ENCODE measurements around the gene CTSW.

CTSW gene

GRCh38 chr11:65842144-65842543 is 37.5 kb upstream of the CTSW start:
- TF ChIP-seq ZFP3 (CRISPR knock-in tag; IDR thresholded peaks at IDR 0.05) (no peak), ZNF8 (CRISPR knock-in tag; IDR thresholded peaks at IDR 0.05) (no peak), ESRRG (CRISPR knock-in tag; IDR thresholded peaks at IDR 0.05) (no peak), SNAI2 (CRISPR knock-in tag; IDR thresholded peaks at IDR 0.05) (no peak)
- TF ChIP-seq, protein P1, sequence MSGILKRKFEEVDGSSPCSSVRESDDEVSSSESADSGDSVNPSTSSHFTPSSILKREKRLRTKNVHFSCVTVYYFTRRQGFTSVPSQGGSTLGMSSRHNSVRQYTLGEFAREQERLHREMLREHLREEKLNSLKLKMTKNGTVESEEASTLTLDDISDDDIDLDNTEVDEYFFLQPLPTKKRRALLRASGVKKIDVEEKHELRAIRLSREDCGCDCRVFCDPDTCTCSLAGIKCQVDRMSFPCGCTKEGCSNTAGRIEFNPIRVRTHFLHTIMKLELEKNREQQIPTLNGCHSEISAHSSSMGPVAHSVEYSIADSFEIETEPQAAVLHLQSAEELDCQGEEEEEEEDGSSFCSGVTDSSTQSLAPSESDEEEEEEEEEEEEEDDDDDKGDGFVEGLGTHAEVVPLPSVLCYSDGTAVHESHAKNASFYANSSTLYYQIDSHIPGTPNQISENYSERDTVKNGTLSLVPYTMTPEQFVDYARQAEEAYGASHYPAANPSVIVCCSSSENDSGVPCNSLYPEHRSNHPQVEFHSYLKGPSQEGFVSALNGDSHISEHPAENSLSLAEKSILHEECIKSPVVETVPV (CRISPR knock-in tag; IDR thresholded peaks at IDR 0.05) = no peak

DNA sequence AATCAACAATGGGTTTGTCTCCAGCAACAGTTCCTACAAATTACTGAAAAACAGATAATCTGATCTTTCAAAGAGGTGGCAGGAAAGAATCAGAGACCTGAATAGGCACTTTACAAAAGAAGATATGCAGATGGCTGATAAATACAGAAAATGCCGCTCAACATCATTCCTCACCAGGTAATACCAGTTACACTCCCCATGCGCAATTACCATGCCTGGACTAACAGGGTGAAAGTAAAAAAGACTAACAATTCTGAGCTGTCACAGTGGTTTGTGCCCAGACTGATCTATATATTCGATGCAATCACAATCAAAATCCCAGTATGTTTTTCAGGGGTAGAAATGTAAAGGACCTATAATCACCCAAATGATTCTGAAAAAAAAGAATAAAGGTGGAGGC is 35.8 kb upstream of the CTSW start:
- ATAC-seq = no peak
- TF ChIP-seq ZFP3 (CRISPR knock-in tag; IDR thresholded peaks at IDR 0.05) = no peak
- no peak for TF ChIP-seq BACH2 (CRISPR knock-in tag; IDR thresholded peaks at IDR 0.05; ENCODE audit: borderline replicate concordance)
- no peak for TF ChIP-seq TOX (CRISPR knock-in tag; IDR thresholded peaks at IDR 0.05; ENCODE audit: borderline replicate concordance)
- no peak for TF ChIP-seq ZC3H10 (CRISPR knock-in tag; IDR thresholded peaks at IDR 0.05)
- no peak for TF ChIP-seq ESRRG (CRISPR knock-in tag; IDR thresholded peaks at IDR 0.05)
- TF ChIP-seq, protein P1 (CRISPR knock-in tag; IDR thresholded peaks at IDR 0.05) = no peak
- no peak for TF ChIP-seq ZNF8 (CRISPR knock-in tag; IDR thresholded peaks at IDR 0.05)
- no peak for TF ChIP-seq ZNF70 (CRISPR knock-in tag; IDR thresholded peaks at IDR 0.05)
- no peak for TF ChIP-seq ISL1 (CRISPR knock-in tag; IDR thresholded peaks at IDR 0.05)
- TF ChIP-seq CSDC2 (CRISPR knock-in tag; IDR thresholded peaks at IDR 0.05) = no peak
- TF ChIP-seq PPARA (CRISPR knock-in tag; IDR thresholded peaks at IDR 0.05; ENCODE audit: borderline replicate concordance) = no peak
- TF ChIP-seq OSR1 (CRISPR knock-in tag; IDR thresholded peaks at IDR 0.05) = no peak
- TF ChIP-seq, protein P2, sequence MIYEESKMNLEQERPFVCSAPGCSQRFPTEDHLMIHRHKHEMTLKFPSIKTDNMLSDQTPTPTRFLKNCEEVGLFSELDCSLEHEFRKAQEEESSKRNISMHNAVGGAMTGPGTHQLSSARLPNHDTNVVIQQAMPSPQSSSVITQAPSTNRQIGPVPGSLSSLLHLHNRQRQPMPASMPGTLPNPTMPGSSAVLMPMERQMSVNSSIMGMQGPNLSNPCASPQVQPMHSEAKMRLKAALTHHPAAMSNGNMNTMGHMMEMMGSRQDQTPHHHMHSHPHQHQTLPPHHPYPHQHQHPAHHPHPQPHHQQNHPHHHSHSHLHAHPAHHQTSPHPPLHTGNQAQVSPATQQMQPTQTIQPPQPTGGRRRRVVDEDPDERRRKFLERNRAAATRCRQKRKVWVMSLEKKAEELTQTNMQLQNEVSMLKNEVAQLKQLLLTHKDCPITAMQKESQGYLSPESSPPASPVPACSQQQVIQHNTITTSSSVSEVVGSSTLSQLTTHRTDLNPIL (CRISPR knock-in tag; IDR thresholded peaks at IDR 0.05; ENCODE audit: low read depth) = no peak
- TF ChIP-seq SNAI2 (CRISPR knock-in tag; IDR thresholded peaks at IDR 0.05) = no peak
- TF ChIP-seq ZNF565 (CRISPR knock-in tag; conservative IDR thresholded peaks at IDR 0.05; ENCODE audit: low read depth) = no peak

More at GRCh38 chr11:65842144-65842543, 37.5 kb upstream of the CTSW start:
- no peak for ATAC-seq

- TF ChIP-seq TCF4 (CRISPR knock-in tag; IDR thresholded peaks at IDR 0.05; ENCODE audit: borderline replicate concordance) (no peak), BACH2 (CRISPR knock-in tag; IDR thresholded peaks at IDR 0.05; ENCODE audit: borderline replicate concordance) (no peak), POU6F1 (CRISPR knock-in tag; IDR thresholded peaks at IDR 0.05; ENCODE audit: borderline replicate concordance, low read depth) (no peak), SNAI2 (CRISPR knock-in tag; IDR thresholded peaks at IDR 0.05) (no peak), TOX (CRISPR knock-in tag; IDR thresholded peaks at IDR 0.05; ENCODE audit: borderline replicate concordance) (no peak), PPARA (CRISPR knock-in tag; IDR thresholded peaks at IDR 0.05; ENCODE audit: borderline replicate concordance) (no peak), ARNTL (CRISPR knock-in tag; IDR thresholded peaks at IDR 0.05; ENCODE audit: borderline replicate concordance, low read depth) (no peak), ESRRG (CRISPR knock-in tag; IDR thresholded peaks at IDR 0.05) (no peak), ZNF70 (CRISPR knock-in tag; IDR thresholded peaks at IDR 0.05) (no peak), ISL1 (CRISPR knock-in tag; IDR thresholded peaks at IDR 0.05) (no peak), ZFP30 (CRISPR knock-in tag; IDR thresholded peaks at IDR 0.05) (no peak), OSR1 (CRISPR knock-in tag; IDR thresholded peaks at IDR 0.05) (no peak), ZNF565 (CRISPR knock-in tag; conservative IDR thresholded peaks at IDR 0.05; ENCODE audit: low read depth) (no peak), ZNF8 (CRISPR knock-in tag; IDR thresholded peaks at IDR 0.05) (no peak), ZC3H10 (CRISPR knock-in tag; IDR thresholded peaks at IDR 0.05) (no peak), ZFP3 (CRISPR knock-in tag; IDR thresholded peaks at IDR 0.05) (no peak), RARB (CRISPR knock-in tag; IDR thresholded peaks at IDR 0.05) (no peak)
- TF ChIP-seq, protein P2 (CRISPR knock-in tag; IDR thresholded peaks at IDR 0.05; ENCODE audit: low read depth) = no peak
- TF ChIP-seq, protein P3, sequence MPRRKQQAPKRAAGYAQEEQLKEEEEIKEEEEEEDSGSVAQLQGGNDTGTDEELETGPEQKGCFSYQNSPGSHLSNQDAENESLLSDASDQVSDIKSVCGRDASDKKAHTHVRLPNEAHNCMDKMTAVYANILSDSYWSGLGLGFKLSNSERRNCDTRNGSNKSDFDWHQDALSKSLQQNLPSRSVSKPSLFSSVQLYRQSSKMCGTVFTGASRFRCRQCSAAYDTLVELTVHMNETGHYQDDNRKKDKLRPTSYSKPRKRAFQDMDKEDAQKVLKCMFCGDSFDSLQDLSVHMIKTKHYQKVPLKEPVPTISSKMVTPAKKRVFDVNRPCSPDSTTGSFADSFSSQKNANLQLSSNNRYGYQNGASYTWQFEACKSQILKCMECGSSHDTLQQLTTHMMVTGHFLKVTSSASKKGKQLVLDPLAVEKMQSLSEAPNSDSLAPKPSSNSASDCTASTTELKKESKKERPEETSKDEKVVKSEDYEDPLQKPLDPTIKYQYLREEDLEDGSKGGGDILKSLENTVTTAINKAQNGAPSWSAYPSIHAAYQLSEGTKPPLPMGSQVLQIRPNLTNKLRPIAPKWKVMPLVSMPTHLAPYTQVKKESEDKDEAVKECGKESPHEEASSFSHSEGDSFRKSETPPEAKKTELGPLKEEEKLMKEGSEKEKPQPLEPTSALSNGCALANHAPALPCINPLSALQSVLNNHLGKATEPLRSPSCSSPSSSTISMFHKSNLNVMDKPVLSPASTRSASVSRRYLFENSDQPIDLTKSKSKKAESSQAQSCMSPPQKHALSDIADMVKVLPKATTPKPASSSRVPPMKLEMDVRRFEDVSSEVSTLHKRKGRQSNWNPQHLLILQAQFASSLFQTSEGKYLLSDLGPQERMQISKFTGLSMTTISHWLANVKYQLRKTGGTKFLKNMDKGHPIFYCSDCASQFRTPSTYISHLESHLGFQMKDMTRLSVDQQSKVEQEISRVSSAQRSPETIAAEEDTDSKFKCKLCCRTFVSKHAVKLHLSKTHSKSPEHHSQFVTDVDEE (CRISPR knock-in tag; IDR thresholded peaks at IDR 0.05) = no peak
- ATAC-seq = no peak
Measured at GRCh38 chr11:65844231-65844872, 35.3 kb upstream of the CTSW start.

Measured in SK-N-SH treated with all-trans-retinoic acid at 6 μM for 48 hours (cell line).